Superior temporal gyrus (tissue), 1 donor: Measurements from ENCODE around the gene CCDC86.

Source experiments
- DNase-seq: peaks from one replicate; pipeline ENCODE4 v3.0.0-alpha.2; 2016; ENCODE audit errors: extremely low spot score

Gene CCDC86

DNA sequence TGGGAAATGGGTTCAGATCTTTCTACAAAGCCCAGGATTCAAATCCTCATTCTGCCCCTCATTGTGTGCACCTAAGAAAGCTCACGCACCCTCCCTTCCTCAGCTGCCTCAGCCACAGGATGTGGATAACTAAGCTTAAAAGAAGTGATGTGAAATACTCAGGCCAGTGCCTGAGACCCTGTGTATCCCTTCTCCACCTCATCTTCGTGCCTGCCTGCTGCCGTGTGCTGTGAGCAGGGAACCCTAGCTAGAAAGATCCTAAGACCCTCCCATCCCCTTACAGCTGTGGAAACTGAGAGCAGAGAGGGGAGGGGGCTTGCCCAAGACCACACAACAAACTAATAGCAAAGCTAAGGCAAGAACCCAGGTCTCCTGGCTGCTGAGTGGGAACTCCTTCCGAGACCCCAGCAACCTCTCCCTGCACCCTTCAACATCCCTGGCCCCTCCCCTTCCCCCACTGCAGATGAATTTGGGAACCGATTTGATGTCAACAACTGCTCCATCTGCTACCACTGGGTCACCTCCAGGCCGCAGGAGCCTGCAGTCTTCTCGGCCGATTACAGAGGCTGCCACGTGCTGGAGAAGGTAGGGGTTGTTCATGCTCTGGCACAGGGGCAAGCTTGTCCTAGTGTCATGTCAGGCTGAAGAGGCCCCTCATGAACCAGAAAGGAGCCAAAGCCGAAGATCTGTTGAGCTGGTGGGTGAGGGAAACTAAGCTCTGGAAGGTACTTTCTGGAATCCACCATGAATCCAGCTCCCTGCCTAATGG lies 27.0 kb downstream of the CCDC86 start:
- DNase-seq, result no peak

DNA sequence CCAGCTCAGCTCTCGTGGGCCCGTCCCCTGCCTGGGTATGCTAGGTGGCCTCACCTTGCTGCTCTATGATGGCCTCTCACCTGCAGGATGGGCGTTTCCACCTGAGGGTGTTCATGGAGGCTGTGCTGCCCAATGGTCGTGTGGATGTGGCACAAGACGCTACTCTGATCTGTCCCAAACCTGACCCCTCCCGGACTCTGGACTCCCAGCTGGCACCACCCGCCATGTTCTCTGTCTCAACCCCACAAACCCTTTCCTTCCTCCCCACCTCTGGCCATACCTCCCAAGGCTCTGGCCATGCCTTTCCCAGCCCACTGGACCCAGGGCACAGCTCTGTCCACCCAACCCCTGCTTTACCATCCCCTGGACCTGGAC lies 27.5 kb downstream of the CCDC86 start:
- no peak for DNase-seq

DNA sequence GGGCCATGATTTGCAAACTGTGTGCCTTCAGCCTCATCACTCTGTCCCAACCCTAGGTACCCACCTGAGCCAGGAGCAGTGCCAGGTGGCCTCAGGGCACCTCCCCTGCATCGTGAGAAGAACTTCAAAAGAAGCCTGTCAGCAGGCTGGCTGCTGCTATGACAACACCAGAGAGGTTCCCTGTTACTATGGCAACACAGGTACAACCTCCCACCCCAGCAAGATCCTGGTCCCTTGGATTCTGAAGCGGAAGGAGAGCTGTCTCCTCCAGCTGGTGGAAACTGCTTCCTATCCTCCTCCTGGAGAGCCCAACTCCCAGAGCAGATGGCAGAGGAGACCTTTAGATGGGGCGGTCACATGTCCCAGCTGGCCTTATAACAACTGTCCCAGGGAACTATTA lies 28.4 kb downstream of the CCDC86 start:
- no peak for DNase-seq

DNA sequence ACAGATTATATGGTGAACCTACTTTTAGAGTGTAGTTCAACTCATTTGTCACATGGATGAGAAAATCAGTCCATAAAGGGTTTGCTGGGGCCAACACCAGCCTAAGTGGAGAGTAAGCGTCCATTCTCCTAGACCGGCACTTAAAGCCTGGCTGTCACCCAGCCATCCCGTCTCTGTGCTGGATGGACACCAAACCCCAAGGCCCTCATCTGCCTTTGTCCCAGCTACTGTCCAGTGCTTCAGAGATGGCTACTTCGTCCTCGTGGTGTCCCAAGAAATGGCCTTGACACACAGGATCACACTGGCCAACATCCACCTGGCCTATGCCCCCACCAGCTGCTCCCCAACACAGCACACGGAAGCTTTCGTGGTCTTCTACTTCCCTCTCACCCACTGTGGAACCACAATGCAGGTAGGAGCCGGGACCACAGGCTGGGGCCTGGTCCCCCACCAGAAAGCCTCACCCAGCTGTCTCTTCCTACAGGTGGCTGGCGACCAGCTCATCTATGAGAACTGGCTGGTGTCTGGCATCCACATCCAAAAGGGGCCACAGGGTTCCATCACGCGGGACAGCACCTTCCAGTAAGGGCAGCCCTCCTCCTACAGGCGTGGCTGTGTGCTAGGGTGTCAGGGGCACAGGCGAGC lies 28.9 kb downstream of the CCDC86 start:
- DNase-seq, result no peak

DNA sequence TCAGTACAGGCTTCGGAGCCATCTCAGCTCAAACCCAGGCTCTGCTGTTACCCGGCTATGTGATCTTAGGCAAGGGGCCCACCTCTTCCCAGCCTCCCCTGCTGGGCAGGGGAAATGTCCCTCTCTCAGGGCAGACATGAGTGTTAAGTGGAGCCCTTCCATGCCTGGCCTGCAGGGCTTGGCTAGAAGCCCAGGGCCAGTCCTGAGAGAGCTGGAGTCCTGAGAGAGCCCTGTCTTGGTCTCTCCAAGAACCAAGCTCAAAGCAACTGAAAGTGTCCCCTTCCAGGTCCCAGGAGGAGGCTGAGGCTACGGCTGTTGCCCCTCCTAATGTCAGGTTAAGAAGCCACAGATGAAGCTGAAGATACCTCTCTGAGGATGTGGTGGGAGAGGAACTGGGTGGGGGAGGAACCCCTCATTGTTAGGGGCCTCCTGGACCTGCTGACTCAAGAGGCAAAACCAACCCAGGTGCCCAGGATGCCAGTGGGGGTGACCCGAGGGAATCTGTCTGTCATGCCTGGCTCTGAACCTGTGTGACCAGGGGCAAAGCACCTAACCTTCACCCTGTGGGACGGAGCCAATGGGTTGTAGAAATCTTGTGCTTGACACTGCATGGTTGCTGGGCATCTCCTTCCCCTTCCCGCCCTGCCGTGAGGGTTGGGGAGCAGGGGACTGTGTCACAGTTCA lies 29.6 kb downstream of the CCDC86 start:
- DNase-seq, result no peak

DNA sequence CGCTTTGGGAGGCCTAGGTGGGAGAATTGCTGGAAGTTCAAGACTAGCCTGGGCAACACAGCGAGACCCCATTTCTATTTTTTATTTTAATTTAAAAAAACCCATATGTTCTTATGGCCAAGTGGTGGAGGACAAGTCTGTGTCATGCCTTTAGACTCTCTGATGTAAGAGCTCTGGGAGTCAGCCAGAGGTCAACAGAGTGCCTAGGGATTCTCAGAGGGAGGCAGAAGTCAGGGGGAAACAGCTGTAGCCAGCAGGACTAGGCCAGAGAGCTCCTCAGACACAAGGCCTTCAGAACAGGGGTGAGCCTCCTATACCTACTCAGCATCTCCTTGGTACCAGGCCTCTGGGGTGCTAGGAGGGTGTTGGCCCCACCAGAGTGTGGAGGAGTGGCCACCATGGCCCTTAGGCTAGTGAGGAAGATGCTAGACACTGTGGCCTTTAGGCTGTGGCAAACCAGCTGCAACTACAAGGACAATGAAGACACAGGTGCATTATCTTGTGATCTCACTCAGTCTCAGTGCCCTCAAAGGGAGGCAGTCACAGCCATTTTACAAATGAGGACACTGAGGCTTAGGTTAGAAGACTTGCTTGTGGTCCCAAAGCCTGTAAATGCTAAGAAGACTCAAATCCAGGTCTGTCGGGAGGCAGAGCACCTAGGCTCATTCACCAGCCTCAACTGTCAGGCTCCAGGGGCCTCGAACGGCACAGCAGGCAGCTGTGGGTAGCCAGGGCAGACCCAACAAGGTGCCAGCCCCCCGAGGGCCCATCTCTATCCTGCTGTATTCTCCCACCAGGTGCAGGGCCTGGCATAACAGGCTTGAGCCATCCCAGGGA lies 30.4 kb downstream of the CCDC86 start:
- DNase-seq, result no peak

DNA sequence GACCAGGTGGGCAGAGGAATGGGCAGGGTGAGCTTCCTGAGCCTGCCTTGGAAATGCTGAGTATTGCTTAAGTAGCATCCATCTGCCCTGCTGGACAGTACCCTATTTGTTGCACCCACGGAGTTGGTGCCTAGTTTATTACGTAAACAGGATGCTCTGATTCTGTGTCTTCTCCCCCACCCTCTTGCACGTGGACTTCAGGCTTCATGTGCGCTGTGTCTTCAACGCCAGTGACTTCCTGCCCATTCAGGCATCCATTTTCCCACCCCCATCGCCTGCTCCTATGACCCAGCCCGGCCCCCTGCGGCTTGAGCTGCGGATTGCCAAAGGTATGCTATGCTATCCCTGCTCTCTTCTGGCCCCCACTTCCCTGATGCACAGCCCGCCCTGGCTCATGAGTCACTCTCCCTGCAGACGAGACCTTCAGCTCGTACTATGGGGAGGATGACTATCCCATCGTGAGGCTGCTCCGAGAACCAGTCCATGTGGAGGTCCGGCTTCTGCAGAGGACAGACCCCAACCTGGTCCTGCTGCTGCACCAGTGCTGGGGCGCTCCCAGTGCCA lies 31.1 kb downstream of the CCDC86 start:
- DNase-seq, result no peak

DNA sequence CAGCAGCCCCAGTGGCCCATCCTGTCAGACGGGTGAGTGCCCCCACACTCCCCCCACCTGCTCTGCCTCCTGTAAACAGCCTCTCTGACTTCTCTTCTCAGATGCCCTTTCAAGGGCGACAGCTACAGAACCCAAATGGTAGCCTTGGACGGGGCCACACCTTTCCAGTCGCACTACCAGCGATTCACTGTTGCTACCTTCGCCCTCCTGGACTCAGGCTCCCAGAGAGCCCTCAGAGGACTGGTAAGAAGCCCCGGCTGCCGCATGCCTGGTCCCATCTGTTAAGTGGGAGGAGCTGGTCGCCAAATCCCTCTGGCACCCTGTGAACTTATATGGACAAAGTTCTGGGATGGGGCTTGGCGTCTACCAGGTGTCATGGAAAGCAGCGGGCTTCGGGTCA lies 31.6 kb downstream of the CCDC86 start:
- no peak for DNase-seq

DNA sequence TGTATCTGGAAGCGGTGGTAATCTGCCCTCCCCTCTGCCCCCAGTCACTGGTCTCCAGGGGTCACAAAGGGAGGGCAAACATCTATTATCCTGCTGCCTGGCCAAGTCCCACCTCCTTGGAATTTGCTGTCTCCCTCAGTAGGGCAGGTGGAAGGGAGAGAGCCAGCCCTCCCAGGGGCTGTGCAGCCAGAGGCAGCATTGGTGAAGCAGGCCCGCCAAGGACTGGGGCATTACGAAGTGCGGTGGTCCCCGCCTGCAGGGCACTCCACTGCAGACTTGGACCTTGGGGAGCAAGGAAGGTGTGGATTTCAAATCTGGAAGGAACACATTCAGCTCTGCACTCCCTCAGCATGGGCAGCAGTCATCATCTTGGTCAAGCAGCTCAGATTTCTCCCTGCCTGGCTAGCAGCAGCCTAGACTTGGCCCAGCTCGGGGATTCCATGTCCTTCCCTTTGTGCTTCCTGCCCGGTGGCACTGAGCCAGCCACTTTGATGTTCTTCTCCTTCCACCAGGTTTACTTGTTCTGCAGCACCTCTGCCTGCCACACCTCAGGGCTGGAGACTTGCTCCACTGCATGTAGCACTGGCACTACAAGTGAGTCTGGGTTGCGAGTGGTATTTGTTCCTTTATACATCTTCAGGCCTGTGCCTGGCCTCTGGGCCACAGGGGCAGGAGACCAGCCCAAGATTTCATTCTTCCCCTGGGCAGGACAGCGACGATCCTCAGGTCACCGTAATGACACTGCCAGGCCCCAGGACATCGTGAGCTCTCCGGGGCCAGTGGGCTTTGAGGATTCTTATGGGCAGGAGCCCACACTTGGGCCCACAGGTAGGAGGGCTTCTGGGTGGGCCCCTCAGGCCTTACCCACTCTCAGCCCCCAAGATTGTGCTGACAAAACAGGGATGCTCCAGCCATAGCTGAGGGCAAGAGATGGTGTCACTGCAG lies 32.8 kb downstream of the CCDC86 start:
- no peak for DNase-seq

DNA sequence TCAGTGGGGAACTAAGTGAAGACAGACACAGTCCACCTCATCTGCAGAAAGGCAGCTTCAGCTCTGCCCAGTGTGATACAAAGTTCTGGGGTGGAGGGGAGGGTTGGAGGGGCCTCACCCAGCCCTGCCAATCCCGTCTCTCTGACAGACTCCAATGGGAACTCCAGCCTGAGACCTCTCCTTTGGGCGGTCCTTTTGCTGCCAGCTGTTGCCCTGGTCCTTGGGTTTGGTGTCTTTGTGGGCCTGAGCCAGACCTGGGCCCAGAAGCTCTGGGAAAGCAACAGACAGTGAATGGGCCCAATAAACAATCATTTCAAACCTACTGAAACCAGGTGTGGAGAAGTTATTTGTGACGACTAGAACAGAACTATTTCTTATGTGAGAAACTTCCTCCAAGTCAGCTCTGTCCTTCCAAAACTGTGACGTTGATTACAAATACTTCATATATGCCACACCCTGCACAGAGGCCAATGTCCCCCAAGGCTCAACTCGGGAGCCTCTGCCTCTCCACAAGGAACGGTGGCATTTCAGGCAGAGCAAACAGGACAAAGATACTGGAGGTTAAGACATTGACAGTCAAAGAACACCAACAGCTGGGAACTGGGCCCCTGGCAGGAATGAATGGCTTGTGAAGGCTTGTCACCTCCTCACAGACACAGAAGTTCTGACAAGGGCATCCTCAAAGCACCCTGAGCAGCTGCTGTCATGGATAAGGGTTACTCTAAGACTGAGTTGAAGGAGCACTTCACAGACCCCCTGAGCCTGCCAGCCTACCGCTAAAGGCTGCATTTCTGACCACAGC lies 33.7 kb downstream of the CCDC86 start:
- no peak for DNase-seq

DNA sequence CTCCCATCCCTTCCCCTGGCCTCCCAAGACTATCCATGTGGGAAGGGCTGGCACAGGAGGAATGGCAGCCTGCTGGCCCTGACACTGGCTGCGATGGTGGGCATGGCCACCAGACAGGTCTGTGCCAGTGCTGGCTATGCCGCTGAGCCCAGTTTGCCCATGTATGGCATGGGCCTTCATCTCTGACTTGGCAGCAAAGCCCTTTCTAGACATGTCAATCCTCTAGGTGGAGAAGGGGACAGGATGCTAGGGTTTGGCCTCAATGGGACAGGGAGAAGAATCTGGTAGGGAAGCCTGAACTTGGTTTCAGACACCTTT lies 34.2 kb downstream of the CCDC86 start:
- no peak for DNase-seq

DNA sequence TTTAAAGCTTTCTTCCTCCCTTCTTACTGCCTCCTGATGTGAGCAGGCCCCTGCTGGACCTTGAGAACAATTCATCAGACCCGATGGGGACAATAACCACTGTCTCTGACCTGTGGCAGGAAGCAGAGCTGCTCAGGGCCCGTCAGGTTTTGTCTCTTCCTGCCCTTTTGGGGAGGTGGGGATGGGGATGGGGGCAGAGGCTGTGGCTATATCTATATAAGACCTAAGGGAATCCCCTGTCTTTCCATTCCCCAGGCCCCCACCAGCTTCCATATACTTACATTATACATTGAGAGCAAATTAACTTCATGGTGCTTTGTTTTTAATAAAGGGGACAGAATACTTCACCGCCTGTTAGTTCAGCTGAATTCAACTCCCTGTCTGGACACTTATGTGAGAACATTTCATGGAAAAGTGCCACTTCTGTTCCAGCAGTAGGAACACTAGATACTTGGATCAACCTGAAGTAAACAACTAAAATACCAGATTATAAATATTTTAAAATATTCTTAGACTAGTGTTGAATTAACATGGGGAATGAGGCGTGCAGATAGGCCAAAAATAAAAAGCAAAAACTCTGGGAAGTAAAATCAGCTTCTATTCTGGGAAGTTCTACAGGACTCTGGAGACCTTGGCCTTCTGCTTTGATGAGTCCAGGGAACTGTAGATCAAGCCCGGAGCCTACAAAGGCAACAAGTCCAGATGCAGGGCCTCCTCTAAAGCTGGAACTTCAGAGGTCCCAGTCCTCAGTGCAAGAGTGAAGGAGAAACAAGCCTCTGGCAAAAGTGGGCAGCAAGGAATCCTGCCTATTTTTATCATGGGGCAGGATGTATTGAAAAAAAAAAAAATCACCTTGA lies 36.6 kb downstream of the CCDC86 start:
- DNase-seq, result no peak

DNA sequence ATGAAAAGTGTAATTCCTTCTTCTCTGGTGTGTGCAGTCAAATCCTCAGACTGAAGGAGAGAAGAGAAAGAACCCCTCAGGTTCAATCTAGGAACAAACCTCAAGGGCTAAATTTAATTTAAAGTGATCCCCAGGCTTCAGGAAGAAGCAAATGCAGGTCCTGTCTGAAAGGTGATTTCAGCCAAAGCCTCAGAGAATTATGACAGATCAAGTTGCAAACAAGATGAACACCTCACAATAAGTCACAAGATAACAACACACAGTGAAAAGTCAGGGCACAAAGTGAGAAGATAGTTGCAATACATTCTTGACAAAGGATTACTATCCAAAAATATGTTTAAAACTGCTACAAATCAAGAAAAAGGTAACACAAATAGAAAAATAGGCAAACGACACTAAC lies 37.2 kb downstream of the CCDC86 start:
- no peak for DNase-seq

DNA sequence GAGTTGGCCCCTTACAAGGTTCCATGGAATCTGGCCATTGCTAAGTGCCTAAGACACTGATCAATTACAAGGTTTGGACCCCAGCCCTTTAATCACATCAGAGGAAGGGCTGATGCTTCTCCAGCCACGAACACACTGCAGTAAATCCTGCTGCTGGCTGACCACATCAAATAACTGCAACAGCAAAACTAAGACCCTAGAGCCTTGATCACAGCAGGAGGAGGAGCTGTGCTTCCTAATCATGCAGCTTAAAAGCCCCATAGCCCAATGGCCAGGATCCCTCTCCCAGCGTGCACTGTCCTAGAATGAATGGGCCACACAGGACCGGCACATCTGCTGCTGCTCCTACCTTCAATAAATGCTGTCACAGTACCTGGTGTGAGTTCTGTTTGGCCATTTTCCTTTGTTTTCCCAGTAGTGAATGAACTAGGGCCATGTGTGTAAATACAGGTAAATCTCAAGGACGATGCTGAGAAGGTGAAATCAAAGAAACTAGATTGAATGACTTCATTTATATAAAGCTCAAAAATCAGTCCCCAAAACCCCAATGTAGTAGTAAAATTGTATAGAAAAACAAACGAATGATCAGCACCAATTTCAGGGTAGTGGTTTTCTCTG lies 38.2 kb downstream of the CCDC86 start:
- no peak for DNase-seq

DNA sequence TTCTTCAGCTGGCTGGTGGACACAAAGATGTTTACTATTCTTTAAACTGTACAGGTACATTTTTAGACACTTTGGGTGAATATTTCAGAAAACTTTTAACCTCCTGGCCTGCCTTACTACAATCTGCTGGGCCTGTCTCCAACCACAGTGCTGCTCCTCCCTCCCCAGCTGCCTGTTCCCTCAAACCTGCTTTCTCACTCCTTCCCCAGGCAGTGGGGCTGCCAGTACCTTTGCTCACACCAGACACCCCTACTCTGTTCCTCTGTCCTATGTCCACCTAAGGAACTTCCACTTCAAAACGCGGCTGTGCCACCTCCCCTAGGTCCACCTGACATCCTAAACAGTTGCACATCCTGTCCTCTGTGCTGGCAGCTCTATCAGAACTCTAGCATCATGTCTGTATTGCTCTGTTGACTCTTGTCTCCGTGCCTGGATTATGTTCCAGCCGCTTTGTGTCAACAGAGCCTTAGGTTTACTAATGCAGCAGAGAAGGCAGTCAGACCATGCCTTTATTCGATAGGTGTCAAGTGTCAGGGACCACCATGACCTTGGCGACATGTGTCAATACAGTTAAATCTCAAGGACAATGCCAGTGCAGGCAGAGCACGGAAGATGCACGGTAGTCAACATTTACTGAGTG lies 38.9 kb downstream of the CCDC86 start:
- DNase-seq, result no peak

DNA sequence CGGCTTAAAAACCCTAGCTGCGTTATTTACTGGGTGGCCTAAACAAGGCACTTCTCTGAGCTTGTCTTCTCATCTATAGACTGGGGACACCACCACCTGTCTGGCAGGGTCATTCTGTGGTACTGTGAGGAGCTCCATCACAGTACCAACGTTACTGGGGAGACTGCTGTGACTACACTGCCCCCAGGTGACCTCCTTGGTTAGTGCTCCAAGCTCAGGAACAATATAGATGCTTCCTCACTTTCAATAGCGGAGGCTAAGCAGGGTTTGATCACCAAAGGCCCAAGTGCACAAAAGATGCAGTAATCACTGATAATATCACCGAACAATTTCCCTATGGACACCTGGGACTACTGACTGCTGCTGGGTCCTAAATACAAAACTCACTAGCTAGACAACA lies 45.6 kb downstream of the CCDC86 start:
- peak; percentile 43 for DNase-seq

DNA sequence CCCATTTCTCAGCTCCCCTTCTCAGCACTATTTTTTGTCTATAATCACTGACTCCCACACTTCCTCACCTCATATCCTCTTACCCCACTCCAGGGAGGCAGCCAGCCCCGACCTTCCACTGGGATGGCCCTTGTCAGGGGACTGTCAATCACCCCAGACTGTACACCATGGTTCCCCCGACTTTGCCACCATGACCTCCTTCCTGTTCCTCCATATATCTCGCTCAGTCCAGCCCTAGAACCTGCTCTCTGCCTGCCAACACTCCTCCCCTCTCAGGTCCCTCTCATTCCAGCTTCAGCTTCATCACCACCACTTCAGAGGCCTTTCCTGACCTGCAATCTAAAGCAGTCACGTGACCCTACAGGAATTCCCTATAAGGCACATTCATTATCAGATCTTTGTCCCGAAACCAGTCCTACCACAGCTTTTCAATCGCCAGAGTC lies 48.0 kb downstream of the CCDC86 start:
- DNase-seq, result no peak

DNA sequence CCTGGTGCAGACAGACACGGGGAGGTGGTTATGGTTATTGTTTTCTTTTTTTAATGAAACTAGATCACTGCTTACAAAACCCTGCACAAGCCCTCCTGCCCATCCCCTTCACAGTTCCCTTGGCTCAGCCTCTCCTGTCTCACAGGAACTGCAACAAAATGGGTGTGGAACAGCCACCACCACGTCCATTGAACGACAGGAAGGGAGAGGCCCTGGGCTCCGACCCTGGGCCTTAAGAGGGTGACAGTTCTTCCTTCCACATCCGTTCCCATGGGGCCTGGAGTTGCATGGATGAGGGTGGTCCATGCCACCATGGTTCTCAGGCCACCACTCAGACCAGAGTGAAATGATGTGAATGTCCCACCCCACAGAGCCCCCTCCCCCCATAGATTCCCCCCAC lies 48.8 kb downstream of the CCDC86 start:
- no peak for DNase-seq
